NCI-H2227 treated with DMSO at 0.1 percent for 48 hours (cell line): Measurements from ENCODE around the gene DOCK3.
"Not testable (repeated sequence)": the region's sequence is repeated elsewhere in the genome, so short reads cannot be mapped to it uniquely, and the experiment has no call there.

Experiments used
- DNase-seq: peaks from one replicate; lab custom pipeline; 2025; lab: John Stamatoyannopoulos, UW

DOCK3 gene

DNA sequence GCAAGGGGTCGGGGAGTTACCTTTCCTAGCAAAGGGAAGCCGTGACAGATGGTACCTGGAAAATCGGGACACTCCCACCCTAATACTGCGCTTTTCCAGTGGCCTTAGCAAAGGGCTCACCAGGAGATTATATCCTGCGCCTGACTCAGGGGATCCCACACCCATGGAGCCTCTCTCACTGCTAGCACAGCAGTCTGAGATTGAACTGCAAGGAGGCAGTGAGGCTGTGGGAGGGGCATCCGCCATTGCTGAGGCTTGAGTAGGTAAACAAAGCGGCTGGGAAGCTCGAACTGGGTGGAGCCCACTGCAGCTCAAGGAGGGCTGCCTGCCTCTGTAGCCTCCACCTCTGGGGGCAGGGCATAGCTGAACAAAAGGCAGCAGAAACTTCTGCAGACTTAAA lies 693.5 kb downstream of the DOCK3 start:
- DNase-seq = not testable (repeated sequence)

GRCh38 chr3:51371943-51372557 lies 697.3 kb downstream of the DOCK3 start:
- DNase-seq = peak; percentile 47

DNA sequence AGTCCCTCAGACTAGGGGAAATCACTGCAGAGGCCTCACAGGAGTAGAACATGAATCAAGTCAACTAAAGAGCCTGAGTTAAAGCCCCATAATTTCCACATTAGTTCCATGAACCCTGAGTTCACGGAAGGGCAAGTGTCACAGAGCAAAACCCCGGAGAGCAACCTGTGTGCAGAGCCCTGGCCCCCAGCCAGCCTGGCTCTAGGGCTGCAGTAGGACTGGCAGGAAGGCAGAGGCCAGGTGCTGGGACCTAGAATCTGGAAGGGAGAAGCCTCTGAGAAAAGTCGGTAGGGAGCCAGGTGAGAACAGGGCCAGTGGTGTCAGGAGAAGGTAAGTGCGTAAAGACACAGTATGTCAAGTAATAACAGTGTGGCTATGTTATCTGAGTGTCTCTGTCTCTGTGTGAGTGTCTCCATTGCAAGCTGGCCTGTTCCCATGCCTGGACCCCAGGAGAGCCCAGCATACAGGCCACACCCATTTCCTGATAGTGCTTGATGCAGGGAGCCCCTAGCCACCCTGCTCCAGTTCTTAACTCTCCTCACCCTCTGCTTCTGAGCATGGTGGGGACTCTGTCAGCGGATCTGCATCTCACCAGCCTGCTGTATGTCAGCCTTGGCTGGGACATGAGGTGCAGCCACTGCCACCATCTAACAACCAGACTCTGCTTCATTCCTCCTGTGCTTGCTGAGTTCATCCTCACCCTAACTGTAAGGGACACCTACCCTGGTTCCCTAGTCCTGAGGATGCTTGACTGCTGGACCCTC lies 699.1 kb downstream of the DOCK3 start:
- DNase-seq = no peak

DNA sequence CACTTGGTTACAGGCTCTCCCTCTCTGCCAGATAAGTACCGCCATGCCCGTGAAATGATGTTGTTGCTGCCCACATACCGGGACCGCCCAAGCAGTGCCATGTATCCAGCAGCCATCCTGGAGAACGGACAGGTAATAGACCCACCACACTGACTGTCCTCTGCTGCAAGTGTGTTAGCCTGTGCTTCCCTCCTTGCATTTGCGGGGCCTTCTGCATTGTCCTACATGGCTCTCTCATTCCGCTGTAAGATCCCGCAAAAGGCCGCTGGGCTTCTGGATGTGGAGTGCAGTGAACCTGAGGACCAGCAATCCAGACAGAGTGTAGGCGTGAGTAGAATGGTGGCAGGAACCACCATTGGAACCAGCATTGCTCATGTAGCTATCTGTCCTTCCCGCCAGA lies 699.7 kb downstream of the DOCK3 start:
- DNase-seq = no peak

- no peak for DNase-seq
Measured at GRCh38 chr3:51375136-51375535, 700.4 kb downstream of the DOCK3 start.

DNA sequence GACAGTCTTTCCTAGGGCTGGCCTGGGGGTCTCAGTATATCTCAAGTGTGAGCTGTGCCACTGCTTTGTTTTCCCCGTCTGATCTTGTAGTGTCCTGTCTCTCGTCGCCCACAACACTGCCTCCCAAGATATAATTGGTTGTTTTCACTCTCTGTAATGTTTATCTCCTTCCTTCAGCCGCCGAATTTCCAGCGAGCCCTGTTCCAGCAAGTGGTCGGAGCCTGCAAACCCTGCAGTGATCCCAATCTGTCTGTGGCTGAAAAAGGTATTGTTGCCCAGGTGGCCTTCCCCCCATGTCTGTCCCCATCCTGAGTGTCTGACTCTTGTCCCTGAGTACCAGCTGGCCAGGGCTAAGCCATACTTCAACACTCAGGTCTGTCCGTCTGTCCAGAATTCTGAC lies 700.8 kb downstream of the DOCK3 start:
- no peak for DNase-seq

- no peak for DNase-seq
Measured at GRCh38 chr3:51378065-51378464, 703.3 kb downstream of the DOCK3 start.

GRCh38 chr3:51378726-51379125 lies 704.0 kb downstream of the DOCK3 start:
- DNase-seq = no peak

DNA sequence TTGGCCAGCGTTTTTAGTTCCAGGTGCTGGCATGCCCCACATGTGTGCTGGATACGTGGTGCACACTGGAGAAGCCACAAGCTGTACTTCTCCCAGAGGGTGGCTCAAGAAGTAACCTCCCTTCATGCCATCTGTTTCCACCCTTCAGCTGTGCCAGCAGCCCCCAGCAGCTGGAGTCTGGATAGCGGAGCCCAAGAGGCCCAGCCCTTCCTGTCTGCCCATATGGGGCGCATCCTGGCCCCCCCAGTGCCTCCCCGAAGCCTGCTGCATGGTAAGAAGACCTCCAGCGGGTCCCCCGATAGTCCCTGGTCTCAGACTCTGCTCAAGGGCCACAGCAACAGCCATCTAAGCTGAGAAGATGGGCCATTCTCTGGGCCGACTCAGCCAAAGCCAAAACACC lies 704.6 kb downstream of the DOCK3 start:
- no peak for DNase-seq

DNA sequence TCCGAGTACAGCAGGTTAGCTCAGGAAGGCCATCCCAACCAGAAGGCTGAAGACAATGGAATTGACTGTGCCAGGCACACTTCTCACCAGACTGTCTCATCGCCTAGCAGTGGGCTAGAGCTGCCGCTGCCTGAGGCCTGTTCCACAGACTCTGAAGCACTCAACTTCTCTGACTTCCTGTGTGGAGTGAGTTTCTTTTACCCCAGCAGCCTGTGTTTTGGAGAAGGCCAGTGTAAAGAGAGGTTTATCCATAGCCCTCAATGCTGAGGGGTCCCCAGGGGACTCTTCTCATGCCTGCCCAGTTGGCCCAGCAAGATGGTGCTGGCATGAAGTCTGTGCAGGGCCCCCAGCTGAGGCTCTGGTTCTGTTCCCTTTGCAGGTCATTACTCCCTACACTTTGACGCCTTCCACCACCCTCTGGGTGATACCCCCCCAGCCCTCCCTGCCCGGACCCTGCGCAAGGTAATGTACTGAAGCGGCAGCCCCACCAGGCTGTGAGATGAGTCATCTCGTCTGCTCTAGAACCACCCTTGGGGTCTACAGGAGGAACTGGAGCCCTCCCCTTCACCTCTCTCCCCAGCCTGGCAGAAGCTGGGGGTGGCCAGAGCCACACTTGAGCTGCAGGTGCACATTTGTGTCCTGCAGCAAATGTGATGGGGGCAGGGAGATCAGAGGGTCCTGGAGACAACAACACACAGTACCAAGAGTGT lies 705.2 kb downstream of the DOCK3 start:
- DNase-seq = no peak

- DNase-seq = no peak
Measured at GRCh38 chr3:51380601-51381332, 706.0 kb downstream of the DOCK3 start.

DNA sequence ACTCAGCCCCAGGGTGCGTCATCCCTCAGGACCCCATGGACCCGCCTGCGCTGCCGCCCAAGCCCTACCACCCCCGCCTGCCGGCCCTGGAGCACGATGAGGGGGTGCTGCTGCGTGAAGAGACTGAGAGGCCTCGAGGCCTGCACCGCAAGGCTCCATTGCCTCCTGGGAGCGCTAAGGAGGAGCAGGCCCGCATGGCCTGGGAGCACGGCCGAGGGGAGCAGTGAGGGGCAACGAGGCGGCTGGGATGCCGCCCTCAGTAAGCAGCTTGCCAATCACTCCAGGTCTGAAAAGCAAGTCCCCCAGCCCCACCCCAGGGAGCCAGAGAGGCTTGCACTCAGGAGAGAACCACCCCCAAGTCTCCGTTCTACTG lies 706.6 kb downstream of the DOCK3 start:
- no peak for DNase-seq

- no peak for DNase-seq
Measured at GRCh38 chr3:51382076-51382745, 707.5 kb downstream of the DOCK3 start.

GRCh38 chr3:51382947-51383578 lies 708.3 kb downstream of the DOCK3 start:
- no peak for DNase-seq

DNA sequence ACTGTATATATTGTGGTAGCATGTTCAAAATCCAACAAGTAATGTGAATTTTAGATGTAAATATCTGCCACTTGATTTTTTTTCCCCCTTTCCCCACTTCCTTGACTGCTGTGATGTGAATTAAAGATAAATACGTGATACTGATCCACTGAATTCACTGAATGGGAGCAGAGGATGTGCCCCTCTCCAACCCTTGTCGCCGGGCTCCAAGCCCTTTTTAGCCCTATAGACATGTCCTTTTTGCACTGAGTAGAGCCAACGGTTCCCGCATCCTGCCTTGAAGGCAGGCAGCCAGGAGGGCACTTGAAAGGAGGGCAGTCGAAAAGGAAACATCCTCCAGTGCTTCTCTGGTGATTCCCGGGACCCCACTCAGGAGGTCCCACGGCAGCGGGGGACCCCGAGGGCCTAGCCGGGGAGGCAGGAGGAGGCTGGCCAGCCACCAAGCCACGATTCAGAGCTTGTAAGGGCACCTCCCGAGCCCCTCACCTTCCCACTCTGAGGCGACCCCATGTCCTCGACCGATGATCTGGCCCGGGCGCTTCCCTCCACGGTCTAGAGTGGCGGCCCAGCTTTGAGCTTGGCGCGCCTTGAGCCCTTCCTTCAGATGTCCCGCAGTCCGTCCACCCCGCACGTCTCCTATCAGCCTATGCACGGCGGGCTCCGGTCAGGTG lies 709.5 kb downstream of the DOCK3 start:
- no peak for DNase-seq

DNA sequence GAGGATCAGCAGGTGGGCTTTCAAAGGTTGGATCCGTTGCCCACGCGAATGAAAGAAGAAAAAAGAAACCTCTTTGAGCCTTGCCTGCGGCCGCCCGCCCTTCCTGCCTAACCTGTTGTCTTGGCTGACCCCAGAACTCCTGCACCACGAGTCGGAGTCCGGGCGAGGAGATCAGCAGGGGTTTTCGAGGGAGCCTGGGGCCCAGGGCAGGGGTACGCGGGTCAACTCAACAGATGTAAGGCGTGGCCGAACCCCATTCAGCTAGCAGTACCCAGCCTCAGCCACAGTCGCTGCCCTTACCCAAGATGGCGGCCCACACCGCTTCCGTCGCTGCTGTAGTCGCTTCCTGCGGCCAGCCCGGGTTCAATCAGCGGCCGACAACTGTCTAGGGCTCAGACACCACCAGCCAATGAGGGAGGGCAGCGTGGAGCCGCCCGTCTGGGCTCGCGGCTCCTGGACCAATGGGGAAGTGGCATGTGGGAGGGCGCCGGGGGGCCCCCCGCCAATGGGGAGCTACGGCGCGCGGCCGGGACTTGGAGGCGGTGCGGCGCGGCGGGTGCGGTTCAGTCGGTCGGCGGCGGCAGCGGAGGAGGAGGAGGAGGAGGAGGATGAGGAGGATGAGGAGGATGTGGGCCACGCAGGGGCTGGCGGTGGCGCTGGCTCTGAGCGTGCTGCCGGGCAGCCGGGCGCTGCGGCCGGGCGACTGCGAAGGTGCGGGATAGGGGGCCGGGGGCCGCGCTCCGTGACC lies 710.2 kb downstream of the DOCK3 start, which contains the start of gene MANF:
Gene MANF, plus strand, starts transcription at position 566 of the 748 bp plus-strand sequence. Its CDS starts 52 bp downstream, at position 618.
- peak; percentile 90 for DNase-seq

DNA sequence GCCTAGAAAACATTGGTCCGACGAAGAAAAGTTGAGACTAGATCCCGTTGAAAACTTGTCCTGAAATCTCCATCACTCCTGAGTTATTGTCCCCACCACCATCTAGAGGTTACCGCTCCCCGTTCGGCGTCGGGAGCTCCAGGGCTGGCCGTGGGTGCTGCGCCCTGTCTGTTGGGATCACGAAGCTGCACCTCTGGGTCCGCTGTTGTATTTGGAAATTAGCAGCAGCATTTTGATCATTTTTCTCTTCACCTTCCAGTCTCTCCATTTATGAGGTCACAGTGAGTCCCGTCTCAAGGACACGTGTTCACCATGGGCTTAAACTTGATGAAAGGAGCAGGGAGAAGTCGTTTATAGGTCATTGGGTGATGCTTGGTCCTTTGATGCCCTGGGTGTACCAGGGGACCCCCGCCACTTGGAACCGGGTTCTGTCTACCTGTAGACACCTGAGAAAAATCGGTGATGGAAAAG lies 710.9 kb downstream of the DOCK3 start:
- no peak for DNase-seq

DNA sequence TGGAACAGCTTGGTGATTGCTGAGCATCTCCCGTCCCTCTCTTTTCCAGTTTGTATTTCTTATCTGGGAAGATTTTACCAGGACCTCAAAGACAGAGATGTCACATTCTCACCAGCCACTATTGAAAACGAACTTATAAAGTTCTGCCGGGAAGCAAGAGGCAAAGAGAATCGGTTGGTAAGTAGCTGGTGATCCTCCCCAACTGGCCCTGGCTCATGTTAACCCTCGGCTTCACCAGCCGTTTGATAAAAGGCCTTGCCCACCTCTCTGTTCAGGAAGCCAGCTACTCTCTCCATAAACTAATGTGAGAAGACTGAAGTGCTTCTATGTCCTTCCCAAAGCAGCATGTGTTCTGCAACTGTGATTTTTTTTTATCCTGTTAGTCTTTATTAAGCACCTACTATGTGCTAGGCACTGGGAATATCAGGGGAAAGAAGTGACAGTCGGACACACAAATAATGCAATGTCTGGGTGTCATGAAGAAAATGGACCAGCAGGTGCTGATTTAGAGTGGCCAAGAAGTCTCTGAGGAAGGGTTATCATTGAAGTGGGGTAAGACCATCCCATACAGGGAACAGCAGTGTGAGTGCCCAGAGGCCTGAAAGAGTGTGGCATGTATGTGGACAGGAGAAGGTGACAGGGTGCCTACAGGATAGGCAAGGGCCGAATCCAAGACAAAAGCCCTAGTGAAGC lies 711.6 kb downstream of the DOCK3 start:
- DNase-seq = no peak

DNA sequence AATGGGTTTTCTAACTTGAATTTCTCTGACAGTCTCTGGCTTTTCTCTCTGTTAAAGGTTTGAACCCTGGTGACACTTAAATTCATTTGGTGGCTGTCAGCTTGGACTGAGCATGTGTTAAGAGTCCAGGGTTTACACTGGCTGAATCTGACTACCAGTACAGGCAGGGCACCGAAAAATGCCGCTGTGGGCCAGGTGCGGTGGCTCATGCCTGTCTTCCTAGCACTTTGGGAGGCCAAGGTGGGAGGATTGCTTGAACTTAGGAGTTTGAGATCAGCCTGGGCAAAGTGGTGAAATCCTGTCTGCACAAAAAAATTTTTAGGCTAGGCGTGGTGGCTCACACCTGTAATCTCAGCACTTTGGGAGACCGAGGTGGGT lies 712.1 kb downstream of the DOCK3 start:
- DNase-seq = no peak
